HepG2 (cell line): ENCODE data around the gene CENPP. TPM values are rescaled to one million over a fixed set of nuclear protein-coding genes. Genes with fewer than 3 reads are reported as not detected.

ENCODE experiments used
- ATAC-seq: fragments of 200-7000 bp; cut with Tn5 transposase; 3 replicates; pipeline ENCODE4 v1.9.1; 2020; ENCODE audit warnings: mild to moderate bottlenecking, moderate library complexity
- BruUV-seq: library from RNA; stranded (reverse); fragments of 400-500 nt; replicated peaks from 2 replicates; lab custom pipeline; 2021; lab: Mats Ljungman, UMichigan
- CTCF ChIA-PET: fragments of 300-600 bp; formaldehyde crosslinking; extraction: SDS; loops from one replicate; lab custom pipeline; 2021; ENCODE audit warnings: low total read pairs, inconsistent platforms, low intra/inter-chr PET ratio; lab: Yijun Ruan, JAX
- POLR2A ChIA-PET: fragments of 350-600 bp; sonication (Branson Sonifier 250); formaldehyde crosslinking; loops from one replicate; lab custom pipeline; 2020; ENCODE audit warnings: antibody characterized with exemption, inconsistent platforms; lab: Yijun Ruan, JAX
- DNase-seq: peaks from one replicate; pipeline ENCODE4 v3.0.0-alpha.2; 2015; ENCODE audit warnings: low spot score
- FAIRE-seq: peaks from 3 replicates; lab custom pipeline; 2011; peaks lifted over from hg19 to GRCh38; lab: Jason Lieb, UNC
- H2AFZ ChIP-seq: one replicate; pipeline ENCODE4 v1.6.1; 2011; ENCODE audit warnings: low read length, inconsistent platforms
- H3K27ac ChIP-seq: fragments of 300-600 bp; 3 replicates; pipeline ENCODE4 v1.8.0; 2011; ENCODE audit warnings: mixed run types, mild to moderate bottlenecking, mixed read lengths, low read length, inconsistent platforms; ENCODE audit not compliant: insufficient read depth; ENCODE audit errors: extremely low read length
- H3K27me3 ChIP-seq, 2 experiments: fragments of 200-600 bp in 1 of 2; 2 replicates in 1 of 2; 3 replicates in 1 of 2; pipeline versions ENCODE4 v1.6.0 to v1.8.0; 2011; ENCODE audit warnings: low read length in 2 of 2, mild to moderate bottlenecking in 2 of 2, moderate library complexity in 2 of 2, inconsistent platforms in 1 of 2; ENCODE audit not compliant: insufficient read depth in 2 of 2, control insufficient read depth in 1 of 2
- H3K36me3 ChIP-seq, 2 experiments: fragments of 200-600 bp in 1 of 2; replicated peaks in 1 of 2; 2 replicates in 1 of 2; 3 replicates in 1 of 2; pipeline versions ENCODE4 v1.5.1 to v1.8.0; 2011; ENCODE audit warnings: low read length in 2 of 2, inconsistent platforms in 1 of 2; ENCODE audit not compliant: insufficient read depth in 2 of 2, control insufficient read depth in 1 of 2
- H3K4me1 ChIP-seq: 2 replicates; pipeline ENCODE4 v1.5.1; 2012; ENCODE audit warnings: low read length, inconsistent platforms; ENCODE audit not compliant: insufficient read depth
- H3K4me2 ChIP-seq: 2 replicates; pipeline ENCODE4 v1.6.0; 2011; ENCODE audit warnings: low read depth, low read length, inconsistent platforms
- H3K4me3 ChIP-seq, 3 experiments: fragments of 200-600 bp in 1 of 3; sonication (generic), shearing (Covaris generic) in 1 of 3; replicated peaks in 1 of 3; 2 replicates each; pipeline ENCODE4 v1.5.1; 2011 to 2016; ENCODE audit warnings: low read length in 3 of 3, inconsistent platforms in 2 of 3, low read depth in 2 of 3, mild to moderate bottlenecking in 2 of 3, control low read depth in 1 of 3, mixed read lengths in 1 of 3; ENCODE audit not compliant: insufficient read depth in 1 of 3
- H3K79me2 ChIP-seq: one replicate; pipeline ENCODE4 v1.6.1; 2011; ENCODE audit warnings: low read length, inconsistent platforms; ENCODE audit not compliant: insufficient read depth
- H3K9ac ChIP-seq: 2 replicates; pipeline ENCODE4 v1.6.0; 2011; ENCODE audit warnings: mild to moderate bottlenecking, low read depth, low read length, inconsistent platforms; ENCODE audit not compliant: insufficient read depth
- H3K9me3 ChIP-seq: 2 replicates; pipeline ENCODE4 v1.5.1; 2012; ENCODE audit warnings: mild to moderate bottlenecking, low read length
- H4K20me1 ChIP-seq: 2 replicates; pipeline ENCODE4 v1.6.0; 2011; ENCODE audit warnings: inconsistent platforms, mild to moderate bottlenecking, low read length, moderate library complexity; ENCODE audit not compliant: insufficient read depth
- ARNT ChIP-seq: fragments of 450-650 bp; IDR thresholded peaks from 2 replicates; pipeline ENCODE4 v1.6.1; 2017
- CAMTA2 ChIP-seq: sonication (generic); formaldehyde crosslinking; IDR thresholded peaks from 2 replicates; pipeline ENCODE4 v1.4.0; 2020; ENCODE audit warnings: mild to moderate bottlenecking, missing genetic modification reagents, borderline replicate concordance
- CSRNP1 ChIP-seq: sonication (generic); formaldehyde crosslinking; IDR thresholded peaks from 2 replicates; pipeline ENCODE4 v1.8.1; 2023; ENCODE audit warnings: mild to moderate bottlenecking, missing genetic modification reagents
- NRL ChIP-seq: sonication (generic); formaldehyde crosslinking; IDR thresholded peaks from 2 replicates; pipeline ENCODE4 v1.5.0; 2020; ENCODE audit warnings: missing genetic modification reagents, mild to moderate bottlenecking, moderate library complexity, borderline replicate concordance
- PATZ1 ChIP-seq: sonication (generic); formaldehyde crosslinking; IDR thresholded peaks from 2 replicates; pipeline ENCODE4 v1.4.0; 2020; ENCODE audit warnings: missing genetic modification reagents
- RXRB ChIP-seq: IDR thresholded peaks from 2 replicates; pipeline ENCODE4 v1.6.1; 2016; ENCODE audit warnings: borderline replicate concordance, missing genetic modification reagents, missing compliant biosample characterization
- U2AF2 ChIP-seq: fragments of 200-400 bp; formaldehyde crosslinking; IDR thresholded peaks from 2 replicates; pipeline ENCODE4 v1.6.1; 2017; ENCODE audit warnings: low read depth, mild to moderate bottlenecking, low read length
- ZNF333 ChIP-seq: sonication (generic); formaldehyde crosslinking; IDR thresholded peaks from 2 replicates; pipeline ENCODE4 v1.4.0; 2020; ENCODE audit warnings: mild to moderate bottlenecking, missing genetic modification reagents, borderline replicate concordance
- WGBS: methylation state at CpG from one replicate; pipeline ENCODE4 v1.1.6; 2017; ENCODE audit warnings: low lambda C conversion rate; 5-methylcytosine and 5-hydroxymethylcytosine counted together
- in situ Hi-C: cut with HindIII; loops from 2 replicates; pipeline ENCODE4 v1.10.0; 2017; ENCODE audit warnings: low pct_unique_long_range_greater_than_20kb; ENCODE audit not compliant: extremely low pct_ligation_motif_present
- intact Hi-C: fragments of 100-400 bp; cut with micrococcal nuclease; formaldehyde crosslinking; loops from one replicate; pipeline ENCODE4 v1.10.0; 2022; ENCODE audit not compliant: unreplicated experiment
- polyA plus RNA-seq, 8 experiments: library from polyadenylated mRNA; depleted of rRNA in 3 of 8; stranded (reverse) in 7 of 8; unstranded in 1 of 8; fragments of >200 nt; fragmentation: Illumina TruSeq in 4 of 8; extraction: Trizol in 4 of 8; gene quantifications; 2 replicates each; pipeline versions ENCODE4 v1.2.1 to v1.2.3, GENCODE V29; 2011 to 2016; ENCODE audit warnings: low read depth in 4 of 8, missing spikeins in 1 of 8, mixed read lengths in 1 of 8; ENCODE audit not compliant: insufficient read depth in 1 of 8
- total RNA-seq, 5 experiments: library from RNA; depleted of rRNA; stranded (reverse); fragments of >200 nt; fragmentation: Illumina TruSeq; extraction: Trizol; gene quantifications; 2 replicates each; pipeline ENCODE4 v1.2.3, GENCODE V29; 2016; ENCODE audit warnings: low read depth in 1 of 5

The CENPP gene
- total and polyA plus RNA-seq, 2 of the 13 experiments (the other 11 are each of a cell fraction or from before 2014, with no cell fraction given), result 2.0 to 11.4 TPM

- H2AFZ ChIP-seq, result no peak overlapping the region
- no peak overlapping the region for H3K27ac ChIP-seq
- POLR2A ChIA-PET, result no interaction called here
- 97% methylated on average over 1 of the region's 1 CpG for WGBS
- no TSS peak for BruUV-seq
- no peak overlapping the region for H3K4me2 ChIP-seq
- FAIRE-seq (no peak), DNase-seq (no peak), ATAC-seq (no peak)
- H3K4me3 ChIP-seq, result no peak overlapping the region
- H3K9me3 ChIP-seq, result no peaks in the 10 kb centered on the region
- no peak overlapping the region for H3K9ac ChIP-seq
- no peaks in the 10 kb centered on the region for H4K20me1 ChIP-seq
- no peaks in the 10 kb centered on the region for H3K27me3 ChIP-seq
- H3K4me1 ChIP-seq, result peaks cover 2% of the 10 kb centered on the region
- no peaks in the 10 kb centered on the region for H3K36me3 ChIP-seq
- CTCF ChIA-PET, result no interaction called here
- TF ChIP-seq NRL (CRISPR knock-in tag) (no peak), ZNF333 (CRISPR knock-in tag) (no peak), PATZ1 (CRISPR knock-in tag) (no peak), RXRB (CRISPR knock-in tag) (no peak), CSRNP1 (CRISPR knock-in tag) (no peak), ARNT (no peak), U2AF2 (no peak), CAMTA2 (CRISPR knock-in tag) (no peak)
- in situ Hi-C loops, result no loop called here
- no peaks in the 10 kb centered on the region for H3K79me2 ChIP-seq
- intact Hi-C loops, result no loop called here
Observed at GRCh38 chr9:92589923-92590322, 264.2 kb downstream of the CENPP start.
